ENCODE data around the gene AGA. TPM values are rescaled to one million over a fixed set of nuclear protein-coding genes. Genes with fewer than 3 reads are reported as not detected.

The AGA gene
- total and polyA plus RNA-seq, 10 of the 15 experiments (the other 5 are each of a cell fraction or from before 2014, with no cell fraction given) = 17.1 to 37.6 (median 24.5) TPM

GRCh38 chr4:177473991-177474390, 31.8 kb upstream of the AGA start (continued):
- no peak for TF ChIP-seq BCL3 (IDR thresholded peaks at IDR 0.05; ENCODE audit: borderline replicate concordance, insufficient read depth, low read depth, low read length, poor library complexity, severe bottlenecking)
- no peak for TF ChIP-seq POLR2AphosphoS2 (IDR thresholded peaks at IDR 0.05; ENCODE audit: low read depth, low read length)
- TF ChIP-seq E2F4 (IDR thresholded peaks at IDR 0.05; ENCODE audit: low read depth, low read length) = no peak
- TF ChIP-seq RAD21 (IDR thresholded peaks at IDR 0.05; ENCODE audit: insufficient read depth, low read depth, low read length) = no peak
- no peak for TF ChIP-seq CHD2 (IDR thresholded peaks at IDR 0.05; ENCODE audit: borderline replicate concordance, low read depth, low read length)
- TF ChIP-seq ZNF384 (IDR thresholded peaks at IDR 0.05; ENCODE audit: borderline replicate concordance, low read depth, low read length) = no peak
- TF ChIP-seq RFX5 (IDR thresholded peaks at IDR 0.05; ENCODE audit: low read depth, low read length) = no peak
- no peak for TF ChIP-seq MEF2A (IDR thresholded peaks at IDR 0.05; ENCODE audit: insufficient read depth, low read depth, low read length)
- no peak for TF ChIP-seq IRF3 (IDR thresholded peaks at IDR 0.05)
- no peak for TF ChIP-seq NR2C1 (IDR thresholded peaks at IDR 0.05)
- TF ChIP-seq BCL11A (IDR thresholded peaks at IDR 0.05; ENCODE audit: low read depth, low read length) = no peak
